Endothelial cell of umbilical vein (primary cell): ENCODE measurements around the gene ATPAF1. TPM values are rescaled to one million over a fixed set of nuclear protein-coding genes. Genes with fewer than 3 reads are reported as not detected.
A peak's percentile ranks its signal among the peaks of the same experiment; 100 is the strongest.

Source experiments
- BruUV-seq: library from RNA; stranded (reverse); fragments of 400-500 nt; replicated peaks from 2 replicates; lab custom pipeline; 2021; lab: Mats Ljungman, UMichigan
- CTCF ChIA-PET: fragments of 300-600, 350-600 bp; sonication (Branson Sonifier 250); formaldehyde crosslinking; loops from one replicate; lab custom pipeline; 2021; ENCODE audit warnings: antibody characterized with exemption, inconsistent platforms; lab: Charles Lee
- POLR2A ChIA-PET: fragments of 300-600, 350-600 bp; sonication (Branson Sonifier 250); formaldehyde crosslinking; loops from one replicate; lab custom pipeline; 2021; ENCODE audit warnings: antibody characterized with exemption, inconsistent platforms; lab: Charles Lee
- DNase-seq: peaks from one replicate; pipeline ENCODE4 v3.0.0-alpha.2; 2011; ENCODE audit warnings: low read depth, low spot score
- FAIRE-seq: peaks from 2 replicates; lab custom pipeline; 2011; peaks lifted over from hg19 to GRCh38; lab: Jason Lieb, UNC
- H2AFZ ChIP-seq: 2 replicates; pipeline ENCODE4 v1.6.0; 2012; ENCODE audit warnings: low read depth, low read length, control low read depth, inconsistent platforms
- H3K27ac ChIP-seq: 2 replicates; pipeline ENCODE4 v1.5.1; 2011; ENCODE audit warnings: low read depth, mild to moderate bottlenecking, control low read depth, low read length, moderate library complexity; ENCODE audit not compliant: insufficient read depth
- H3K27me3 ChIP-seq, 2 experiments: 2 replicates each; pipeline versions ENCODE4 v1.6.0 to v1.6.1; 2011; ENCODE audit warnings: low read length in 2 of 2, mixed read lengths in 1 of 2; ENCODE audit not compliant: control insufficient read depth in 2 of 2, insufficient read depth in 2 of 2
- H3K36me3 ChIP-seq, 2 experiments: 2 replicates in 1 of 2; 3 replicates in 1 of 2; pipeline ENCODE4 v1.5.1; 2011; ENCODE audit warnings: low read length in 2 of 2, mild to moderate bottlenecking in 1 of 2, moderate library complexity in 1 of 2; ENCODE audit not compliant: control insufficient read depth in 2 of 2, insufficient read depth in 2 of 2; ENCODE audit errors: extremely low read depth in 1 of 2
- H3K4me1 ChIP-seq: 3 replicates; pipeline ENCODE4 v1.5.1; 2011; ENCODE audit warnings: mild to moderate bottlenecking, low read length; ENCODE audit not compliant: control insufficient read depth, insufficient read depth; ENCODE audit errors: extremely low read depth
- H3K4me2 ChIP-seq: 2 replicates; pipeline ENCODE4 v1.6.1; 2011; ENCODE audit warnings: low read length, control low read depth, mixed read lengths; ENCODE audit not compliant: insufficient read depth
- H3K4me3 ChIP-seq, 3 experiments: fragments of 200-600 bp in 1 of 3; sonication (generic), shearing (Covaris generic) in 1 of 3; replicated peaks in 1 of 3; 2 replicates each; pipeline ENCODE4 v1.5.1; 2011 to 2016; ENCODE audit warnings: control low read depth in 3 of 3, low read length in 3 of 3, mild to moderate bottlenecking in 2 of 3, inconsistent platforms in 1 of 3, low read depth in 1 of 3, moderate library complexity in 1 of 3; ENCODE audit not compliant: insufficient read depth in 1 of 3
- H3K79me2 ChIP-seq: 2 replicates; pipeline ENCODE4 v1.6.0; 2012; ENCODE audit warnings: low read length, inconsistent platforms; ENCODE audit not compliant: control insufficient read depth, insufficient read depth
- H3K9ac ChIP-seq: replicated peaks from 2 replicates; pipeline ENCODE3; 2011; ENCODE audit warnings: low read length, control low read depth; ENCODE audit not compliant: insufficient read depth; ENCODE audit errors: extremely low read depth
- H3K9me1 ChIP-seq: replicated peaks from 3 replicates; pipeline ENCODE4 v1.6.0; 2011; ENCODE audit warnings: mild to moderate bottlenecking, low read length; ENCODE audit not compliant: control insufficient read depth, insufficient read depth; ENCODE audit errors: extremely low read depth
- H3K9me3 ChIP-seq: replicated peaks from 2 replicates; pipeline ENCODE4 v1.5.1; 2012; ENCODE audit warnings: low read length, inconsistent platforms; ENCODE audit not compliant: control insufficient read depth, insufficient read depth
- H4K20me1 ChIP-seq: replicated peaks from 2 replicates; pipeline ENCODE3; 2011; ENCODE audit warnings: mild to moderate bottlenecking, low read length; ENCODE audit not compliant: control insufficient read depth, insufficient read depth; ENCODE audit errors: extremely low read depth
- EZH2 ChIP-seq: IDR thresholded peaks from 2 replicates; pipeline ENCODE4 v1.6.1; 2012; ENCODE audit warnings: borderline replicate concordance, low read depth, mild to moderate bottlenecking, moderate library complexity, low read length, inconsistent platforms; ENCODE audit not compliant: severe bottlenecking
- FOS ChIP-seq: IDR thresholded peaks from 2 replicates; pipeline ENCODE4 v1.6.1; 2011; ENCODE audit warnings: mild to moderate bottlenecking, low read length, moderate library complexity, borderline replicate concordance; ENCODE audit not compliant: insufficient read depth
- GATA2 ChIP-seq: IDR thresholded peaks from 2 replicates; pipeline ENCODE4 v1.7.0; 2011; ENCODE audit warnings: low read depth, mild to moderate bottlenecking, moderate library complexity, mixed read lengths, low read length; ENCODE audit not compliant: insufficient read length, insufficient read depth
- MYC ChIP-seq: IDR thresholded peaks from one replicate; pipeline ENCODE4 v1.6.1; 2011; ENCODE audit warnings: mild to moderate bottlenecking, low read depth, low read length
- POLR2A ChIP-seq: IDR thresholded peaks from 2 replicates; pipeline ENCODE4 v1.6.1; 2012; ENCODE audit warnings: low read depth, mild to moderate bottlenecking, control low read depth, low read length
- dilution Hi-C: fragments of 300-500 bp; cut with MboI; formaldehyde crosslinking; loops from one replicate; pipeline ENCODE4 v1.15.0; 2019; ENCODE audit warnings: low sequenced_read_pairs; ENCODE audit not compliant: extremely low pct_ligation_motif_present
- intact Hi-C: fragments of 100-400 bp; cut with micrococcal nuclease; formaldehyde crosslinking; loops from one replicate; pipeline ENCODE4 v1.10.0; 2022
- polyA plus RNA-seq, 4 experiments: library from polyadenylated mRNA; depleted of rRNA in 3 of 4; stranded (reverse) in 3 of 4; unstranded in 1 of 4; fragments of >200 nt; gene quantifications; 2 replicates each; pipeline versions ENCODE4 v1.2.1 to v1.2.3, GENCODE V29; 2011 to 2012; ENCODE audit warnings: missing spikeins in 1 of 4
- total RNA-seq: library from RNA; stranded (reverse); gene quantifications from 2 replicates; pipeline ENCODE4 v1.2.3, GENCODE V29; 2021
- TF ChIP-seq, protein P1 (sequence below), 2 donors: IDR thresholded peaks; 1 replicate in 1 of 2; 2 replicates in 1 of 2; pipeline ENCODE4 v1.5.1; 2011; ENCODE audit warnings: low read length in 2 of 2, mild to moderate bottlenecking in 2 of 2, moderate library complexity in 2 of 2, control low read depth in 1 of 2, inconsistent platforms in 1 of 2, low read depth in 1 of 2; ENCODE audit not compliant: insufficient read depth in 1 of 2; ENCODE audit errors: extremely low read depth in 1 of 2
- TF ChIP-seq, protein P2 (sequence below): IDR thresholded peaks from 2 replicates; pipeline ENCODE4 v1.6.1; 2011; ENCODE audit not compliant: insufficient read depth, insufficient read length

ATPAF1 gene
- total and polyA plus RNA-seq, 2 donors (not counting 3 experiments of a cell fraction or from before 2014, with no cell fraction given): 28.3 to 29.6 TPM

DNA sequence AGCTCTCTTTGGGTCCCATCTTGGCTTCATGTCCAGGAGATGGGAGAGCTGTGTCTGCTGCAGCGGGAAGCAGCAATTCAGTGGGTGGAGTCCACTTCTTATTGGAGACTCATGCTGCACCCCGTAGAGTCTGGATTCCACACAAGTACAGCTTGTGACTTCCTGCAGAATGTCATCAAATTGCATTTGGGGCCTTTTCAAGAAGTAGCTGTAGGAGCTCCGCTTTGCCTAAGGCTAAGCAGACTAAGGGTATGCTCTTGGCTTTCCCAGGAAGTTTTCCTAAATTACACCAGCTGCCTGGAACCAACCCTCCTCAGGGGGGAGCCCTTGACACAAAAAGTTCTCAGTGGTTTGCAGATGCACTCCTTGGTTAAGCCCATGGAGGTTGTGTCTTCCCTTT is 45.8 kb downstream of the ATPAF1 start:
- no peak overlapping the region for H3K4me2 ChIP-seq
- H3K36me3 ChIP-seq: no peaks in the 10 kb centered on the region
- intact Hi-C loops: loop anchor here (1.0 kb wide), 1 partner anchor 103 kb away; no protein-coding TSS in a partner anchor
- no peak overlapping the region for H3K4me3 ChIP-seq
- no peaks in the 10 kb centered on the region for H4K20me1 ChIP-seq
- POLR2A ChIA-PET: no interaction called here
- H3K27me3 ChIP-seq: no peaks in the 10 kb centered on the region
- H2AFZ ChIP-seq: no peak overlapping the region
- no peaks in the 10 kb centered on the region for H3K79me2 ChIP-seq
- CTCF ChIA-PET: interaction anchor here (0.7 to 5.4 kb wide), 8 partner anchors 10 to 105 kb away, joined by 3 to 79 read pairs (median 4); partner anchors contain the start of gene MKNK1
- no peak for TF ChIP-seq POLR2A
- TF ChIP-seq FOS: no peak
- no peak for TF ChIP-seq EZH2
- no peak for TF ChIP-seq MYC
- TF ChIP-seq, protein P1, sequence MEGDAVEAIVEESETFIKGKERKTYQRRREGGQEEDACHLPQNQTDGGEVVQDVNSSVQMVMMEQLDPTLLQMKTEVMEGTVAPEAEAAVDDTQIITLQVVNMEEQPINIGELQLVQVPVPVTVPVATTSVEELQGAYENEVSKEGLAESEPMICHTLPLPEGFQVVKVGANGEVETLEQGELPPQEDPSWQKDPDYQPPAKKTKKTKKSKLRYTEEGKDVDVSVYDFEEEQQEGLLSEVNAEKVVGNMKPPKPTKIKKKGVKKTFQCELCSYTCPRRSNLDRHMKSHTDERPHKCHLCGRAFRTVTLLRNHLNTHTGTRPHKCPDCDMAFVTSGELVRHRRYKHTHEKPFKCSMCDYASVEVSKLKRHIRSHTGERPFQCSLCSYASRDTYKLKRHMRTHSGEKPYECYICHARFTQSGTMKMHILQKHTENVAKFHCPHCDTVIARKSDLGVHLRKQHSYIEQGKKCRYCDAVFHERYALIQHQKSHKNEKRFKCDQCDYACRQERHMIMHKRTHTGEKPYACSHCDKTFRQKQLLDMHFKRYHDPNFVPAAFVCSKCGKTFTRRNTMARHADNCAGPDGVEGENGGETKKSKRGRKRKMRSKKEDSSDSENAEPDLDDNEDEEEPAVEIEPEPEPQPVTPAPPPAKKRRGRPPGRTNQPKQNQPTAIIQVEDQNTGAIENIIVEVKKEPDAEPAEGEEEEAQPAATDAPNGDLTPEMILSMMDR (IDR thresholded peaks at IDR 0.05; ENCODE audit: extremely low read depth in 1 of 2, insufficient read depth in 1 of 2, low read depth in 1 of 2, low read length in 2 of 2): peak; percentile 34 to 37
- TF ChIP-seq GATA2: no peak
- TF ChIP-seq, protein P2, sequence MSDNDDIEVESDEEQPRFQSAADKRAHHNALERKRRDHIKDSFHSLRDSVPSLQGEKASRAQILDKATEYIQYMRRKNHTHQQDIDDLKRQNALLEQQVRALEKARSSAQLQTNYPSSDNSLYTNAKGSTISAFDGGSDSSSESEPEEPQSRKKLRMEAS: no peak
- FAIRE-seq (peak; percentile 31), DNase-seq (no peak)
- no peaks in the 10 kb centered on the region for H3K9me1 ChIP-seq
- no peak overlapping the region for H3K9ac ChIP-seq
- no peaks in the 10 kb centered on the region for H3K9me3 ChIP-seq
- no peak overlapping the region for H3K27ac ChIP-seq
- BruUV-seq: no TSS peak
- peaks cover under 1% of the 10 kb centered on the region for H3K4me1 ChIP-seq
- dilution Hi-C loops: no loop called here
